ENCODE results near the gene METTL1.

METTL1 gene

GRCh38 chr12:57767876-57768275 is 4.0 kb downstream of the METTL1 start:
- DNase-seq (ENCODE audit: low spot score): no peak

DNA sequence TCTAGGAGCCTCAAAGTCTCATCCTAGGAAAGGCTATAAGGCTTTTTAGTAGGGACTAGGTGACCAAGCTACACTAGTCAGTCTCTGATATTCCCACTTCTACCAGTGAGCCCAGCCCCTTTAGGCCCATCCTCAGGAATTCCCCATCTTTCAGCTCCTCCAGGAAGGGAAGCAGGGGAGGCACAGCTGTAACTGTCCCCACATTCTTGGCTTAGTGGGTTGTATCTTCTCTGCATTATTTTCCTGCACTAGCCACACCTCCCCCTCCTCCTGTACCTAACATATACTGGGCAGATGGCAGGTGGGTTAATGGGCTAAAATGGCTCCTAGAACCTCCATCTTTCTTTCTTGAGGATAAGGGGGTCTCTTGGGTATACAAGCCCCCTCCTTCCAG is 4.6 kb downstream of the METTL1 start:
- DNase-seq (ENCODE audit: low spot score): no peak

DNA sequence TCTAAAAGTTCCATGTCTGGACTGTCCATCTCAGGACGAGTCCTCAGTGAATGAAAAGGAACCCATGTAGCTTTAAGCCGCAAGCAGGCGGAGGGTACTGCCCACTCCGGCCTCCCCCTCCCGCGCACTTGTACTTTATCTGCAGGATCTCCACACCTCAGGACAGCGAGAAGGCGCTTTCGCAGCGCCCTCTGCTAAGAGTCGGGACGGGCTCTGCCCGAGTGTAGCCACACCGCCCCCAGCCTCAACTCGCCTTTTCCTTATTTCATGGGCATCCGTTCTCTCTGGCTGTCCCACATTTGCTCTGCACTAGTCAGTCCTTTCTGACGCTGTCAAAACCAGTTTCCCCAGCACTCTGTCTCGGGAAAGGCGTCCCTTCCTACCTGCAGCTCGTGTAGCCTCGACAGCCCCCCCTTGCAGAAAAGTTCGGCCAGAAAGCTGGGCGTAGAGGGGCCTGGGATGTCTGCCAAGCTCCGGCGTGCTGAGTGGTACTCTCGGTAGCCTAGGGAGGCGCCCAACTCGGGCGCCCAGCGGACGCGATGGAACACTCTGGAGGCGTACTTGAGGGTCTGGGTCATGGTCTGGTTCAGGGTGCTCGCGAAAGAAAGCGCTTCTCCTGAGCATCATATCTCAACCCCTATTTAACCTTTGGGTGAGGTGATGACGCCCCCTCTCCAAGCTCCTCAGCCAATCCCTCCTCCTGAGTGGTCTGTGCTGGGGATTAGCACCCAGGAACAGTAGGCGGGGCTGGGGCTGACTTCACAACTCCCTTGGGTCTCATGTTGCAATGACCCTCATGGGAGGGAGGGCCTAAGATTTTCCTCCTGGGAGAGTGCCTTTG is 5.2 kb downstream of the METTL1 start, which contains the start of gene CYP27B1:
CYP27B1 (minus strand) TSS at position 615 of the 841 bp plus-strand sequence; CDS start at position 578, 37 bp downstream.
- DNase-seq (ENCODE audit: low spot score): no peak

DNA sequence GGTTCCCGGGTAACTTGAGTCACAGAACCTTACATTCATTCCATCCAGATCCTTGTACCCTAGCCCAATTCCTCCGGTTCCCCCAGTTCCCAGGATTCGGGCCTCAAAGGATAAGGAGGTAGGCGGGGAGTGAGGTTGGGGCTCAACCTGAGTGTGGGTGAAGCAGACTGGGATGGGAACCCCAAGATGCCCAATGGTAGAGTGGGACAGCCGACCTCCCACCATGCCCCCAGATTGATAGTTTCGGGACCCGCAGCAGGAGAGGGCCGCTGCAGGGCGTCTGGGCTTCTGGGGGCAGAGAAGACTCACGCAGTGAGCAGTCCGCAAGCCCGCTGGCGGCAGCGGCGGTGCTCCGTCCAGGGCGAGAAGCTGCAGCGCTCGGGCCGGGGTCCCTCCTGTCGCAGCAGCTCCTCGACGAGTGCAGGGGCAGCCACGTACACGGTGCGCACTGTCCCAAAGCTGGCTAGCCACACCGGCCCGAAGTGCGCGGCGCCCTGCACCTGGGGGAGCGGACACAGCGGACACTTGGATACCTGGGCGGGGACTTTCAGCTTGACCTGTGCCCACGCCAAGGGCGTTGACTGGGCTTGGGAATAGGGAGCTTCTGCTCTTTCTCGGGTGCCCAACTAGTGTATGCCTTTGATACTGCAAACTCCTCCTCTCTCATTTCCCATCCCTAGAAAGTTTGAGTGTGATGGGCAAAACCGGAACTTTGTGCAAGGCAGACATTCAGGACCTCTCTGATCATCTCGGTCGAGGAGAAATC is 6.0 kb downstream of the METTL1 start:
- no peak for DNase-seq (ENCODE audit: low spot score)

- DNase-seq (ENCODE audit: low spot score): peak; percentile 42
Measured at GRCh38 chr12:57765003-57765697, 6.8 kb downstream of the METTL1 start.

GRCh38 chr12:57764662-57765002 is 7.3 kb downstream of the METTL1 start:
- DNase-seq (ENCODE audit: low spot score): no peak

DNA sequence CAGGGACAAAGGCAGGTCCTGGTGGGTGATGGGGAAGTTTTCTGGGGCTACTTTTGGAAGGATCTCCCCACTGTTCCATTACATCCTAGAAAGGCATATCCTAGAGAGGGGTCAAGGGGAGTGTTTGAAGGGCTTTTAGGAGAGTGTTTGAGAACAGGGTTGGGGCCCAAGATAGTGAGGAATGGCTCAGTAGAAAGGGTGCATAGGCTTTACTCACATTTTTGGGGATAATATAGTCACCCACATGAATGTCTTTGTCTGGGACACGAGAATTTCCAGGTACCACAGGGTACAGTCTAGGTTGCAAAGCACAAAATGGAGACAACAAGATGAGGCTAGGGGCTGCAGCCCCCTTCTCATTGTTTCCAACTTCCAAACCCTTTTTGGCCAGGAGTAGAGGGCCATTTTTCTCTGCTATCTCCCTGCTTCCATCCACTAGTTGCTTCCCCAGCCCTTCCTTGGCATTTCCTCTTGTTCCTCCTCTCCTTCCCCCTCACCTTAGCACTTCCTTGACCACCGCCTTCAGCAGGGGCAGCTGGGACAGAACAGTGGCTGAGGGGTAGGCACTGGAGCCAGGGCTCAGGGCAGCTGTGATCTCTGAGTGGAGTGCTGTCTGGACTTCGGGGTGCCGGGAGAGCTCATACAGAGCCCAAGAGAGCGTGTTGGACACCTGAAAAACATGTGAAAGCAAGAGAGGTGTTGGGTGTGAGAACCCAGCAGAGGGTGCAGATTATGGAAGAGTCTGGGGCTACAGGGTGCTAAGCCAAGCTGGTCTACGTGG is 7.8 kb downstream of the METTL1 start:
- no peak for DNase-seq (ENCODE audit: low spot score)

- no peak for DNase-seq (ENCODE audit: low spot score)
Measured at GRCh38 chr12:57762463-57762862, 9.4 kb downstream of the METTL1 start.

GRCh38 chr12:57761391-57761998 is 10.4 kb downstream of the METTL1 start:
- DNase-seq (ENCODE audit: low spot score): no peak

DNA sequence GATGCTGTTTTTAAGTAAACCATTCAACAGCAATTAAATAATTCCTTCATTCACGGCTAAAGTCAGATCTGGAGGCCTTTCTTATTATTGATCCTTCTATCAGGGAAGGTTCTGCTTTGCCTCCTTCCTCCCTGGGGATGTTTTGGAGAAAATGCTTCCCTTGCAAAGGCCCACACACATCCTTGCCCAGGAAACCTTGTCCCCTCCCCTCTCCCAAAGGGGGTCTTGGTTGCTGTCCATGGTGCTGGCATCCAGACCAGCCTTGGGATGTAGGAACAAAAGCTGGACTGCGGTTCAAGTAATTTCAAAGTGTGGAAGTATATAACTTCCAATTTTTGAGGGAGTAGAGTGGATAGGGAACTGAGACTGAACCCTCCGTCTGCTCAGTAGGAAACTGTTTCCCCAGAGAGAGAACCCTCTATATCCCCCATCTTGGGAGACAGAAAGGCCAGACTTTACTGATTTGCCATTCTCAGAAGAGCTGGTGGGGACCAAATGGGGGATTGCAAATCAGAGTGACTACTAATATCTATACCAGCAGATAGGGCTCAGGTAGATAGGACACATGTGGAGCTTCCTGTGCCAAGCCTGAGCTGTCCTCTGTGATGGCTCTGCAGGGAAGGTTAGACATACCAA is 11.4 kb downstream of the METTL1 start:
- DNase-seq (ENCODE audit: low spot score): no peak

GRCh38 chr12:57759360-57759980 is 12.4 kb downstream of the METTL1 start:
- DNase-seq (ENCODE audit: low spot score): peak; percentile 56

DNA sequence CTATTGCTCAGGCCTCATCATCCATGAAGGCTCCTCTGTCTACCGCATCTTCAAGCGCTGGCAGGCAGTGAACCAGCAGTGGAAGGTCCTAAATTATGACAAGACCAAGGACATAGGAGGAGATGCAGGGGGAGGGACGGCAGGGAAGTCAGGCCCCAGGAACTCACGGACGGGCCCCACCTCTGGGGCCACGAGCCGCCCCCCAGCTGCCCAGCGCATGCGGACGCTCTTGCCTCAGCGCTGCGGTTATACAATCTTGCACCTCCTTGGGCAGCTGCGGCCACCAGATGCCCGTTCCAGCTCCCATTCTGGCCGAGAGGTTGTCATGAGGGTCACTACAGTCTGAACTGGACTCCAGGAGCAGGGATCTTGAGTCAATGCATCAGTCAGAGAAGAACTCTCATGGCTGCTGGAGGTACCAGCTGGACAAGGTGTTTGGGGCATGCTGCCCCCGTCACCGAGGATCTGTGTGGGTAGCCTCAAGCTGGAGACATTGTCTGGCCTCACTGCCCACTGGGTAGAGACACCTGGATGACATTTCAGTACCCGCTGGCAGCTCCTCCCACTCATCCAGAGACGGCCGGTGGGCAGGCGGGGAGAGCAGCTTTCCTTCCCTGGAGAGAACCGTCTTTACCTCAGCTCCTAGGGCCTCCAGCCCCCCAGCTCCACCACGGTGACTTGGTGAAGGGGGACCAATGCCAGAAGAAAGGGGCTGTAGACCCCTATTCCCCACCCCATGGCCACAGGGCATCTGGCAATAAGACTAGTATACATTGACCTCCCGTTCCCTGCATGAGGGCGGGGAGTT is 13.1 kb downstream of the METTL1 start:
- no peak for DNase-seq (ENCODE audit: low spot score)

DNA sequence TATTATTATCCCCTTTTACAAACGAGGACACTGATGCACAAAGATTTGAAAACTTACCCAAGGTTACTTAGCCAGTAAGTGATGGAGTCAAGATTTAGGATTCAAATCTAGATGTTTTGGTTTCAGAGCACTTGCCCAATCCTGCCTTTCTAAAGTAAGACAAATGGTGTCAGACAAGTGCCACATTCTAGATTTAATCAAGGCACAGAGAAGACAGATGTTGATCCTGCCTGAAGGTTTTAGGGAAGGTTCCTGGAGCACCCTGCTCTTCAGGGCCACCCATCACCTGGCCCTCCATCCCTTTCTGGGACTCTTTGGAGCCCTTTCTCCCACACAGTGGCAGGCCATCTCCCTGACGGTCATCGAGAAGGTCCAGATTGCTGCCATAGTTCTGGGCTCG is 14.1 kb downstream of the METTL1 start:
- DNase-seq (ENCODE audit: low spot score): no peak

GRCh38 chr12:57756406-57757341 is 15.2 kb downstream of the METTL1 start:
- peak; percentile 69 for DNase-seq (ENCODE audit: low spot score)

- no peak for DNase-seq (ENCODE audit: low spot score)
Measured at GRCh38 chr12:57755454-57756372, 16.2 kb downstream of the METTL1 start.

DNA sequence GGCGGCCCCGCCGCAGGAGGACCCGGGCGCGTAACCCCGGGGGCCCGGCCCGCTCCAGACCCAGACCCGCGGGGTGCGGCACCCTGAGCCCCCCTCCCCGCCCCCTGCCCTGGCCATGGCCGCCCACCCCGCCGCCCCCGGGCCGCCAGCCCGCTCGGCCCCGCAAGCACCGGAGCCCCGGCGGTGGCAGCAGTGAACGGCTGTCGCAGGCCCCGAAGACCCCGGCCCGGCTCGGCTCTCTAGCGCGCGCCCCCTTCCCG is 16.8 kb downstream of the METTL1 start:
- no peak for DNase-seq (ENCODE audit: low spot score)

- DNase-seq (ENCODE audit: low spot score): peak; percentile 93
Measured at GRCh38 chr12:57754411-57755193, 17.3 kb downstream of the METTL1 start, which contains the start of gene MARCHF9. MARCHF9 (plus strand) TSS chr12:57755103; CDS start chr12:57755529, 426 bp downstream.
